LNCaP clone FGC (cell line): ENCODE data around the gene GJA1.
"Not testable (repeated sequence)": the region's sequence is repeated elsewhere in the genome, so short reads cannot be mapped to it uniquely, and the experiment has no call there.

Source experiments
- DNase-seq: peaks from one replicate; pipeline ENCODE4 v3.0.0-alpha.2; 2011; ENCODE audit warnings: low read depth
- H3K4me3 ChIP-seq: 2 replicates; pipeline ENCODE4 v1.5.1; 2011; ENCODE audit warnings: mild to moderate bottlenecking, low read depth, low read length, control low read depth
- TF ChIP-seq, protein P1 (sequence below): IDR thresholded peaks from 2 replicates; pipeline ENCODE4 v1.5.1; 2012; ENCODE audit warnings: mild to moderate bottlenecking; ENCODE audit not compliant: control insufficient read depth, insufficient read depth; ENCODE audit errors: extremely low read depth

GJA1 gene

GRCh38 chr6:121430514-121431460 lies 4.7 kb upstream of the GJA1 start:
- H3K4me3 ChIP-seq, result no peak overlapping the region
- TF ChIP-seq, protein P1, sequence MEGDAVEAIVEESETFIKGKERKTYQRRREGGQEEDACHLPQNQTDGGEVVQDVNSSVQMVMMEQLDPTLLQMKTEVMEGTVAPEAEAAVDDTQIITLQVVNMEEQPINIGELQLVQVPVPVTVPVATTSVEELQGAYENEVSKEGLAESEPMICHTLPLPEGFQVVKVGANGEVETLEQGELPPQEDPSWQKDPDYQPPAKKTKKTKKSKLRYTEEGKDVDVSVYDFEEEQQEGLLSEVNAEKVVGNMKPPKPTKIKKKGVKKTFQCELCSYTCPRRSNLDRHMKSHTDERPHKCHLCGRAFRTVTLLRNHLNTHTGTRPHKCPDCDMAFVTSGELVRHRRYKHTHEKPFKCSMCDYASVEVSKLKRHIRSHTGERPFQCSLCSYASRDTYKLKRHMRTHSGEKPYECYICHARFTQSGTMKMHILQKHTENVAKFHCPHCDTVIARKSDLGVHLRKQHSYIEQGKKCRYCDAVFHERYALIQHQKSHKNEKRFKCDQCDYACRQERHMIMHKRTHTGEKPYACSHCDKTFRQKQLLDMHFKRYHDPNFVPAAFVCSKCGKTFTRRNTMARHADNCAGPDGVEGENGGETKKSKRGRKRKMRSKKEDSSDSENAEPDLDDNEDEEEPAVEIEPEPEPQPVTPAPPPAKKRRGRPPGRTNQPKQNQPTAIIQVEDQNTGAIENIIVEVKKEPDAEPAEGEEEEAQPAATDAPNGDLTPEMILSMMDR, result peak; percentile 66
- DNase-seq, result peak; percentile 32

GRCh38 chr6:121431776-121432175 lies 3.7 kb upstream of the GJA1 start:
- not testable (repeated sequence) for DNase-seq, H3K4me3 ChIP-seq

- TF ChIP-seq, protein P1, result no peak
- DNase-seq, result no peak
- no peak overlapping the region for H3K4me3 ChIP-seq
These were observed 1.2 kb upstream of the GJA1 start for GRCh38 chr6:121434037-121434770.

DNA sequence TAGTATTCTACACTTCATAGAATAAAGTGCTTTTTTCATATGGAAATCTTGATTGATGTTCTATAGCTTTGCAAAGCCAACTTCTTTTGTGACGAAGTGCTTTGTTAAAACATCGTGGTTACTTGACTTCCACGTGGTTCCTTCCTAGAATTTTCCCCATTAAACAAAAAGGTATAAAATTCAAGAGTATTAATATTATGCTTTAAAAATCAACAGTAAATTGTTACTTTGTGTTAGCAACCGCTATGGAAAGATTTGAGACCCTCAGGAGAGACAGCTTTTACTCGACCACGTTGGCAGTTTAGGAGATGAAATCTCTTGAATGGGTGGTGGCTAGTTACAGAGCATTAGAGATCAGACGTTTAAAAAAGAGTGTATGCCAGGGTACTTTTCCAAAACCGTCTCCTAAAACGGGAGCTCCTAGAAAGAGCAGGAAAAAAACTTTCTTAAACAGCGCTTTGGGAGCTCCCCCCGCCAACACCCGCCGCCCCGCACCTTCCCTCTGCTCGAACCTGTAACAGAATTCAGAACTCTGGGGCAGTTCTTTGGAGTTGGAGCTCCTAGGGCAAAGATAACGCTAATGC lies 920 bp downstream of the GJA1 start:
- no peak overlapping the region for H3K4me3 ChIP-seq
- DNase-seq, result no peak
- TF ChIP-seq, protein P1, result no peak

GRCh38 chr6:121436960-121437850 lies 1.8 kb downstream of the GJA1 start:
- DNase-seq, result no peak
- H3K4me3 ChIP-seq, result no peak overlapping the region
- TF ChIP-seq, protein P1, result no peak

GRCh38 chr6:121437851-121438651 lies 2.6 kb downstream of the GJA1 start:
- TF ChIP-seq, protein P1, result no peak
- H3K4me3 ChIP-seq, result no peak overlapping the region
- no peak for DNase-seq
